ENCODE measurements around the gene EFNA5.

EFNA5 gene

GRCh38 chr5:107670932-107671741 is at the start of gene EFNA5:
Gene EFNA5 (minus strand): TSS chr5:107670937.
- no peak for DNase-seq (ENCODE audit: low read depth)

GRCh38 chr5:107719034-107719606 is 48.4 kb upstream of the EFNA5 start:
- no peak for DNase-seq (ENCODE audit: low read depth)

GRCh38 chr5:107717816-107718215 is 47.1 kb upstream of the EFNA5 start:
- DNase-seq (ENCODE audit: low read depth), result no peak

- DNase-seq (ENCODE audit: low read depth), result no peak
Measured at GRCh38 chr5:107713228-107713627, 42.5 kb upstream of the EFNA5 start.

GRCh38 chr5:107712359-107712870 is 41.7 kb upstream of the EFNA5 start:
- DNase-seq (ENCODE audit: low read depth), result no peak

GRCh38 chr5:107705402-107706014 is 34.8 kb upstream of the EFNA5 start:
- peak; percentile 2 for DNase-seq (ENCODE audit: low read depth)

- no peak for DNase-seq (ENCODE audit: low read depth)
Measured at GRCh38 chr5:107704681-107705401, 34.1 kb upstream of the EFNA5 start.

GRCh38 chr5:107700481-107700880 is 29.7 kb upstream of the EFNA5 start:
- DNase-seq (ENCODE audit: low read depth), result no peak

- DNase-seq (ENCODE audit: low read depth), result no peak
Measured at GRCh38 chr5:107699425-107699824, 28.7 kb upstream of the EFNA5 start.

- no peak for DNase-seq (ENCODE audit: low read depth)
Measured at GRCh38 chr5:107698286-107698685, 27.5 kb upstream of the EFNA5 start.

GRCh38 chr5:107696498-107696897 is 25.8 kb upstream of the EFNA5 start:
- DNase-seq (ENCODE audit: low read depth), result no peak

GRCh38 chr5:107696080-107696479 is 25.3 kb upstream of the EFNA5 start:
- DNase-seq (ENCODE audit: low read depth), result no peak

GRCh38 chr5:107687937-107688336 is 17.2 kb upstream of the EFNA5 start:
- no peak for DNase-seq (ENCODE audit: low read depth)

- no peak for DNase-seq (ENCODE audit: low read depth)
Measured at GRCh38 chr5:107687404-107687803, 16.7 kb upstream of the EFNA5 start.

- DNase-seq (ENCODE audit: low read depth), result no peak
Measured at GRCh38 chr5:107682533-107682932, 11.8 kb upstream of the EFNA5 start.

GRCh38 chr5:107680799-107681198 is 10.1 kb upstream of the EFNA5 start:
- no peak for DNase-seq (ENCODE audit: low read depth)

GRCh38 chr5:107680099-107680498 is 9.4 kb upstream of the EFNA5 start:
- DNase-seq (ENCODE audit: low read depth), result no peak

- DNase-seq (ENCODE audit: low read depth), result no peak
Measured at GRCh38 chr5:107676702-107677101, 6.0 kb upstream of the EFNA5 start.

GRCh38 chr5:107675201-107675600 is 4.5 kb upstream of the EFNA5 start:
- no peak for DNase-seq (ENCODE audit: low read depth)

- DNase-seq (ENCODE audit: low read depth), result no peak
Measured at GRCh38 chr5:107674655-107675054, 3.9 kb upstream of the EFNA5 start.

- DNase-seq (ENCODE audit: low read depth), result no peak
Measured at GRCh38 chr5:107673368-107674136, 2.8 kb upstream of the EFNA5 start.

- DNase-seq (ENCODE audit: low read depth), result no peak
Measured at GRCh38 chr5:107673039-107673367, 2.3 kb upstream of the EFNA5 start.

All from HS-27A (cell line).